ENCODE measurements around the gene YBEY.

DNA sequence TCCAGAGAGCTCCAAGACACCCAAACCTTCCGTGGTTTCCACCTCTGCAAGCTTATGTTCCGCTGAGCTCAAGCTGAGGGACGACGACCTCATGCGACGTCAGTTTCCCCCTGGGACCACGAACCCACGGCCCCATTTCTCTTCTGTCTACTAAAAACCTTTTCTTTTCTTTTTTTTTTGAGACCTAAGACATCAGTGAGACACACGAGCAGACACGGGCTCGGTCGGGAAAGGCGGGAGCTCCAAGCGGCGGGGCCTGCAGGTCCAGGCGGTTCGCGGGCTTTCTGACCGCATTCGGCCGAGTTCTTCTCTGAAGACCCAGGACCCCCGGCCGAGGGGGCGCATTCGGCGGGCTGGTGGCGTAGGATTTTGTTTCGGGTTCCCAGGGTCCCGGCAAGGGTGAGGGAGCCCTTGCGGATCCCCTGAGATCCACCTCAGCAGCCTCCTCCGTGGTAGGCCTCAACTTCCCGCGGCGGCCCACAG, 37.1 kb downstream of the YBEY start:
- TF ChIP-seq POLR2A (IDR thresholded peaks at IDR 0.05; ENCODE audit: low read depth, low read length), result no peak; the same call in 1 of the 2 replicates
- TF ChIP-seq POLR2AphosphoS5 (IDR thresholded peaks at IDR 0.05; ENCODE audit: low read depth, low read length), result no peak
- TF ChIP-seq TAF1 (IDR thresholded peaks at IDR 0.05; ENCODE audit: borderline replicate concordance, low read depth, low read length), result no peak

All from GM12892 (cell line).